ENCODE results near the gene ARHGAP35.

The ARHGAP35 gene

GRCh38 chr19:46890423-46891170 is 29.8 kb downstream of the ARHGAP35 start:
- in situ Hi-C loops (cut with MboI; ENCODE audit: low pct_unique_long_range_greater_than_20kb, low sequenced_read_pairs, unreplicated experiment): no loop called here
- TF ChIP-seq CTCF (IDR thresholded peaks at IDR 0.05; ENCODE audit: extremely low read depth, insufficient read depth, missing control alignments): no peak
- DNase-seq (ENCODE audit: low spot score): no peak

DNA sequence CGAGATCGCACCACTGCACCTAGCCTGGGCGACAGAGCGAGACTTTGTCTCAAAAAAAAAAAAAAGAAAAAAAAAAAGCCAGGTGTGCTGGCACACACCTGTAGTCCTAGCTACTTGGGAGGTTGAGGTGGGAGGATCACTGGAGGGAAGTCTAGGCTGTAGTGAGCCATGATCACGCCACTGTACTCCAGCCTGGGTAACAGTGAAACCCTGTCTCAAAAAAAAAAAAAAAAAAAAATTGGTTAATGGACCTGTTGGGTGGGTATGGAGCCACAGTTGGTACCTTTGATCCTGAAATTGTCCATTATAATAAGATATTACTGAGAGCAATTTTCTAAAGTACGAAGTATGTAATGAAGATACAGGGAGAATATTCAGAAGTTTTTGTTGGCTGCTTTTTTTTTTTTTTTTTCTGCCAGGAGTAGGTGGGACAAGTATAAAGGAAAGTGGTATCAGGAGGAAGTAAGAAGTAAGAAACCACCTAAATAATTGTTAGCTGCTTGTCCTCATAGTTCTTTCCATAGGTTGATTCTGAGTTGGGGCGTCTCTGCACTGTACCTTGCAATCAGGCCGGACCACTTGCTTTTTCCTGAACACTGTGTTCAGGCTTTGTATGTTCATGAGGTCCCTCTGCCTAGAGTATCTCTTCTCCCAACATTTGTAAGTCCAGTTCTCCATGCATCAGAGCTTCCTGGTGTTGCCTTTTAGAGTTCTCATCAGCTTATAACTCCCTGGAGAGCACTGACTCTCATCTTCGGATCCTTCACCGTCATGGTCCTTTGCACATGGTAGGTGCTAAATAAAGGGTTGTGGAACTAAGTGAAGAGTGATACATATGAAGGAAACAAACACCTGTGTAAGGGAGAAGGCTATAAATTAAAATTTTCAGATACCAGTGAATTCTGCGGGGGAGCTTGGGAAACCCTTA is 31.7 kb downstream of the ARHGAP35 start:
- in situ Hi-C loops (cut with MboI; ENCODE audit: low pct_unique_long_range_greater_than_20kb, low sequenced_read_pairs, unreplicated experiment): no loop called here
- DNase-seq (ENCODE audit: low spot score): peak; percentile 35
- TF ChIP-seq CTCF (IDR thresholded peaks at IDR 0.05; ENCODE audit: extremely low read depth, insufficient read depth, missing control alignments): no peak

DNA sequence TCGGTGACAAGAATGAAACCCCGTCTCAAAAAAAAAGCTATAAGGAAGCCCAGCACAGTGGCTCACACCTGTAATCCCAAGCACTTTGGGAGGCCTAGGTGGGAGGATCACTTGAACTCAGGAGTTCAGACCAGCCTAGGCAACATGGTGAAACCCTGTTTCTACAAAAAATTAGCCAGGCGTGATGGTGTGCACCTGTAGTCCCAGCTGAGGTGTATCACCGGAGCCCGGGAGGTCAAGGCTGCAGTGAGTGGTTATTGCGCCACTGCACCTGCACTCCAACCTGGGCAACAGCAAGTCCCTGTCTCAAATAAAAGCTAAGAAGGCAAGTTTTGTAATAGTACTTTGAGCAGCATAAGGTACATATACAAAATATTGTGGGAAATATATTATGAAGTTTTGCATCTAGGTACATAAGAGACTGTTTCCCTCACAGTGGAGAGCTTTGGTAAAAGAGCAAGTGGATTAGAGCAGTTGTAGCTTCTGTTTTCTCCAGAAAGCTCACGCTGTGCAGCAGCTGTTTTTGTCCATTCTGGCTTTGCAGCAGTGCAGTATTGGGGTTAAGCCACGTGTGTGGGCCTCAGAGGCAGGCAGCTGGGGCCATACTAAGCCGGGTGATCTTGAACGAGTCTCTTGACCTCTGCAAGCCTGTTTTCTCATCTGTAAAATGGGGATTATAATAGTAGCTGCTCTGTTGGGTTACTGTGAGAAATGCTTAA is 35.4 kb downstream of the ARHGAP35 start:
- TF ChIP-seq CTCF (IDR thresholded peaks at IDR 0.05; ENCODE audit: extremely low read depth, insufficient read depth, missing control alignments): no peak
- no peak for DNase-seq (ENCODE audit: low spot score)
- in situ Hi-C loops (cut with MboI; ENCODE audit: low pct_unique_long_range_greater_than_20kb, low sequenced_read_pairs, unreplicated experiment): no loop called here

GRCh38 chr19:46898731-46899130 is 37.9 kb downstream of the ARHGAP35 start:
- no peak for TF ChIP-seq CTCF (IDR thresholded peaks at IDR 0.05; ENCODE audit: extremely low read depth, insufficient read depth, missing control alignments)
- in situ Hi-C loops (cut with MboI; ENCODE audit: low pct_unique_long_range_greater_than_20kb, low sequenced_read_pairs, unreplicated experiment): no loop called here
- no peak for DNase-seq (ENCODE audit: low spot score)

- in situ Hi-C loops (cut with MboI; ENCODE audit: low pct_unique_long_range_greater_than_20kb, low sequenced_read_pairs, unreplicated experiment): no loop called here
- no peak for TF ChIP-seq CTCF (IDR thresholded peaks at IDR 0.05; ENCODE audit: extremely low read depth, insufficient read depth, missing control alignments)
- no peak for DNase-seq (ENCODE audit: low spot score)
Observed at GRCh38 chr19:46900341-46900740, 39.5 kb downstream of the ARHGAP35 start.

- in situ Hi-C loops (cut with MboI; ENCODE audit: low pct_unique_long_range_greater_than_20kb, low sequenced_read_pairs, unreplicated experiment): no loop called here
- TF ChIP-seq CTCF (IDR thresholded peaks at IDR 0.05; ENCODE audit: extremely low read depth, insufficient read depth, missing control alignments): no peak
- no peak for DNase-seq (ENCODE audit: low spot score)
Observed at GRCh38 chr19:46901701-46902401, 41.1 kb downstream of the ARHGAP35 start.

All from GM13977 (cell line).